H1 (cell line): ENCODE data around the gene PPP1R14B. TPM values are rescaled to one million over a fixed set of nuclear protein-coding genes. Genes with fewer than 3 reads are reported as not detected.

Experiments
- CTCF ChIA-PET: fragments of 300-600 bp; sonication (Branson Sonifier 250); formaldehyde crosslinking; loops from one replicate; lab custom pipeline; 2021; ENCODE audit not compliant: partially characterized antibody; lab: Charles Lee
- POLR2A ChIA-PET: fragments of 300-600 bp; sonication (Branson Sonifier 250); formaldehyde crosslinking; loops from one replicate; lab custom pipeline; 2021; ENCODE audit warnings: inconsistent platforms; ENCODE audit not compliant: partially characterized antibody; lab: Charles Lee
- DNase-seq, 2 experiments: peaks; one replicate each; pipeline versions ENCODE4 v3.0.0 to v3.0.0-alpha.2; 2010 to 2022; ENCODE audit warnings: low spot score in 2 of 2, low read depth in 1 of 2, mixed read lengths in 1 of 2
- FAIRE-seq: peaks from 2 replicates; lab custom pipeline; 2011; peaks lifted over from hg19 to GRCh38; lab: Jason Lieb, UNC
- H2AFZ ChIP-seq: 2 replicates; pipeline ENCODE4 v1.8.1; 2012; ENCODE audit warnings: low read length, inconsistent platforms
- H2AK5ac ChIP-seq: 2 replicates; pipeline ENCODE4 v1.6.1; 2013; ENCODE audit warnings: low read depth, low read length
- H2BK120ac ChIP-seq: replicated peaks from 2 replicates; pipeline ENCODE3; 2013; ENCODE audit warnings: low read depth, low read length, inconsistent platforms
- H2BK12ac ChIP-seq: 2 replicates; pipeline ENCODE4 v1.6.1; 2013; ENCODE audit warnings: low read depth, low read length
- H2BK15ac ChIP-seq: 2 replicates; pipeline ENCODE4 v1.6.1; 2013; ENCODE audit warnings: low read length
- H2BK20ac ChIP-seq: 2 replicates; pipeline ENCODE4 v1.6.1; 2013; ENCODE audit warnings: low read length
- H2BK5ac ChIP-seq: 2 replicates; pipeline ENCODE4 v1.6.1; 2013; ENCODE audit warnings: low read depth, low read length
- H3K14ac ChIP-seq: 2 replicates; pipeline ENCODE4 v1.6.1; 2013; ENCODE audit warnings: inconsistent platforms; ENCODE audit not compliant: insufficient read length
- H3K18ac ChIP-seq: 2 replicates; pipeline ENCODE4 v1.6.1; 2013; ENCODE audit warnings: low read length; ENCODE audit errors: extremely low read depth
- H3K23ac ChIP-seq: 2 replicates; pipeline ENCODE4 v1.6.1; 2013; ENCODE audit warnings: inconsistent platforms; ENCODE audit not compliant: insufficient read length
- H3K23me2 ChIP-seq: 2 replicates; pipeline ENCODE4 v1.6.1; 2013; ENCODE audit warnings: low read depth, low read length
- H3K27ac ChIP-seq: 2 replicates; pipeline ENCODE4 v1.6.1; 2011; ENCODE audit warnings: low read depth, low read length, inconsistent platforms
- H3K27me3 ChIP-seq, 4 experiments: replicated peaks in 1 of 4; 1 replicate in 1 of 4; 2 replicates in 3 of 4; pipeline versions ENCODE4 v1.6.1 to v1.8.1; 2011 to 2013; ENCODE audit warnings: low read length in 3 of 4, mild to moderate bottlenecking in 3 of 4, inconsistent platforms in 2 of 4, mixed read lengths in 2 of 4, moderate library complexity in 1 of 4; ENCODE audit not compliant: control insufficient read depth in 3 of 4, insufficient read depth in 3 of 4; ENCODE audit errors: extremely low read depth in 1 of 4
- H3K36me3 ChIP-seq, 4 experiments: 2 replicates each; pipeline versions ENCODE4 v1.6.1 to v1.8.1; 2011 to 2013; ENCODE audit warnings: mild to moderate bottlenecking in 4 of 4, low read length in 3 of 4, moderate library complexity in 2 of 4, control low read depth in 1 of 4, inconsistent platforms in 1 of 4; ENCODE audit not compliant: insufficient read depth in 4 of 4, control insufficient read depth in 2 of 4
- H3K4ac ChIP-seq: replicated peaks from 2 replicates; pipeline ENCODE3; 2013; ENCODE audit warnings: low read length, low read depth, mixed read lengths, inconsistent platforms; ENCODE audit not compliant: insufficient read length
- H3K4me1 ChIP-seq, 4 experiments: replicated peaks in 1 of 4; 1 replicate in 1 of 4; 2 replicates in 3 of 4; pipeline versions ENCODE4 v1.6.1 to v1.8.1; 2011 to 2013; ENCODE audit warnings: low read length in 3 of 4, inconsistent platforms in 2 of 4, mixed read lengths in 1 of 4; ENCODE audit not compliant: insufficient read depth in 4 of 4, control insufficient read depth in 3 of 4
- H3K4me2 ChIP-seq, 2 experiments: 2 replicates each; pipeline versions ENCODE4 v1.6.1 to v1.8.1; 2011 to 2013; ENCODE audit warnings: low read depth in 2 of 2, low read length in 2 of 2, control low read depth in 1 of 2, inconsistent platforms in 1 of 2, mild to moderate bottlenecking in 1 of 2; ENCODE audit not compliant: insufficient read depth in 1 of 2
- H3K4me3 ChIP-seq, 4 experiments: fragments of 200-600, 300-600 bp in 1 of 4; sonication (generic), shearing (Covaris generic), sonication (Bioruptor Twin) in 1 of 4; 2 replicates each; pipeline versions ENCODE4 v1.5.1 to v1.8.1; 2011 to 2016; ENCODE audit warnings: low read length in 4 of 4, low read depth in 3 of 4, control low read depth in 2 of 4, inconsistent platforms in 2 of 4, mild to moderate bottlenecking in 2 of 4, mixed read lengths in 1 of 4, moderate library complexity in 1 of 4; ENCODE audit not compliant: insufficient read depth in 2 of 4; ENCODE audit errors: extremely low read depth in 1 of 4
- H3K56ac ChIP-seq: replicated peaks from 2 replicates; pipeline ENCODE3; 2013; ENCODE audit warnings: low read depth, mild to moderate bottlenecking, mixed read lengths, low read length, inconsistent platforms; ENCODE audit not compliant: insufficient read length
- H3K79me1 ChIP-seq: 2 replicates; pipeline ENCODE4 v1.6.1; 2013; ENCODE audit warnings: low read depth, low read length, control low read depth
- H3K79me2 ChIP-seq, 2 experiments: 2 replicates each; pipeline versions ENCODE4 v1.6.1 to v1.8.1; 2012 to 2013; ENCODE audit warnings: low read length in 2 of 2, mild to moderate bottlenecking in 2 of 2, inconsistent platforms in 1 of 2; ENCODE audit not compliant: insufficient read depth in 2 of 2, control insufficient read depth in 1 of 2
- H3K9ac ChIP-seq, 4 experiments: replicated peaks in 1 of 4; 1 replicate in 1 of 4; 2 replicates in 3 of 4; pipeline versions ENCODE4 v1.6.1 to v1.8.1; 2011 to 2013; ENCODE audit warnings: low read depth in 3 of 4, low read length in 3 of 4, control low read depth in 2 of 4, mild to moderate bottlenecking in 2 of 4, moderate library complexity in 2 of 4, inconsistent platforms in 1 of 4; ENCODE audit errors: extremely low read depth in 1 of 4
- H3K9me3 ChIP-seq, 2 experiments: 2 replicates each; pipeline versions ENCODE4 v1.6.1 to v1.8.1; 2012 to 2013; ENCODE audit warnings: mild to moderate bottlenecking in 2 of 2, moderate library complexity in 2 of 2, control low read depth in 1 of 2, inconsistent platforms in 1 of 2, low read depth in 1 of 2, low read length in 1 of 2, mixed read lengths in 1 of 2; ENCODE audit not compliant: insufficient read depth in 2 of 2
- H4K20me1 ChIP-seq, 2 experiments: replicated peaks in 1 of 2; 2 replicates each; pipeline versions ENCODE3 to v1.8.1; 2011 to 2013; ENCODE audit warnings: inconsistent platforms in 2 of 2, low read length in 2 of 2, mild to moderate bottlenecking in 1 of 2; ENCODE audit not compliant: insufficient read depth in 2 of 2, control insufficient read depth in 1 of 2
- H4K5ac ChIP-seq: 2 replicates; pipeline ENCODE4 v1.6.1; 2013; ENCODE audit warnings: low read length, low read depth, mixed read lengths, inconsistent platforms; ENCODE audit not compliant: insufficient read length
- H4K8ac ChIP-seq: 2 replicates; pipeline ENCODE4 v1.8.0; 2013; ENCODE audit warnings: mild to moderate bottlenecking, moderate library complexity, low read length, inconsistent platforms; ENCODE audit not compliant: insufficient read depth; ENCODE audit errors: extremely low read depth
- H4K91ac ChIP-seq: replicated peaks from 2 replicates; pipeline ENCODE3; 2013; ENCODE audit warnings: low read length, mixed read lengths, inconsistent platforms; ENCODE audit not compliant: insufficient read length
- ATF3 ChIP-seq: IDR thresholded peaks from 2 replicates; pipeline ENCODE4 v1.6.1; 2011; ENCODE audit warnings: low read depth, mild to moderate bottlenecking, low read length; ENCODE audit not compliant: insufficient read depth
- BRCA1 ChIP-seq: IDR thresholded peaks from 2 replicates; pipeline ENCODE4 v1.6.1; 2012; ENCODE audit warnings: low read depth, low read length, improper control_type of control experiment
- CBX8 ChIP-seq: fragments of 300-800, 300-1000 bp; sonication (generic); IDR thresholded peaks from 2 replicates; pipeline ENCODE4 v1.7.1; 2016; ENCODE audit warnings: low read depth, low read length, borderline replicate concordance
- EP300 ChIP-seq, 2 experiments: IDR thresholded peaks; 1 replicate in 1 of 2; 2 replicates in 1 of 2; pipeline ENCODE4 v1.6.1; 2011 to 2012; ENCODE audit warnings: low read depth in 2 of 2, low read length in 2 of 2, mild to moderate bottlenecking in 2 of 2, borderline replicate concordance in 1 of 2, inconsistent platforms in 1 of 2, moderate library complexity in 1 of 2
- FOSL1 ChIP-seq: IDR thresholded peaks from 2 replicates; pipeline ENCODE4 v1.6.1; 2011; ENCODE audit warnings: mild to moderate bottlenecking, low read depth, low read length, moderate library complexity; ENCODE audit not compliant: insufficient read depth
- HDAC6 ChIP-seq: IDR thresholded peaks from one replicate; pipeline ENCODE4 v1.7.1; 2012; ENCODE audit warnings: low read depth, mild to moderate bottlenecking, inconsistent platforms, low read length, moderate library complexity
- NANOG ChIP-seq: IDR thresholded peaks from 2 replicates; pipeline ENCODE4 v1.6.1; 2011; ENCODE audit warnings: low read length, low read depth, mild to moderate bottlenecking, inconsistent platforms; ENCODE audit not compliant: insufficient read depth, poor library complexity, severe bottlenecking
- RXRA ChIP-seq: IDR thresholded peaks from 2 replicates; pipeline ENCODE4 v1.6.1; 2011; ENCODE audit warnings: low read depth, mild to moderate bottlenecking, low read length, moderate library complexity; ENCODE audit not compliant: insufficient read depth
- SAP30 ChIP-seq: fragments of 300-600 bp; sonication (generic); IDR thresholded peaks from 2 replicates; pipeline ENCODE4 v1.7.1; 2012; ENCODE audit warnings: low read length, moderate library complexity, mild to moderate bottlenecking, inconsistent platforms; ENCODE audit not compliant: insufficient read depth, insufficient replicate concordance
- SIX5 ChIP-seq: IDR thresholded peaks from 2 replicates; pipeline ENCODE4 v1.6.1; 2011; ENCODE audit warnings: mild to moderate bottlenecking, low read depth, low read length
- WGBS, 2 experiments: shearing (Covaris generic) in 1 of 2; methylation state at CpG; one replicate each; pipeline versions ENCODE4 v1.1.6 to v1.1.7; 2013 to 2015; ENCODE audit warnings: low lambda C conversion rate in 2 of 2, mixed read lengths in 2 of 2, inconsistent platforms in 1 of 2, low coverage in 1 of 2, missing lambda C conversion rate in 1 of 2; ENCODE audit not compliant: insufficient replicate concordance in 2 of 2, insufficient coverage in 1 of 2, insufficient read length in 1 of 2; ENCODE audit errors: extremely low coverage in 1 of 2, missing lambda C conversion rate in 1 of 2; 5-methylcytosine and 5-hydroxymethylcytosine counted together
- polyA plus RNA-seq, 7 experiments: library from polyadenylated mRNA; depleted of rRNA in 3 of 7; stranded (reverse) in 5 of 7; unstranded in 2 of 7; fragments of >200 nt in 5 of 7; fragments of 200-250 nt in 2 of 7; gene quantifications; 1 replicate in 5 of 7; 2 replicates in 1 of 7; 4 replicates in 1 of 7; pipeline versions ENCODE4 v1.2.1 to v1.2.3, GENCODE V29; 2011 to 2013; ENCODE audit warnings: missing spikeins in 2 of 7, mixed read lengths in 2 of 7
- total RNA-seq: library from RNA; stranded (reverse); fragmentation: NEBNext Ultra II Directional; extraction: Animal tissue kit (Norgen Biotek cat#: 25700); gene quantifications from 2 replicates; pipeline ENCODE4 v1.2.1, GENCODE V29; 2021

Gene PPP1R14B
- total and polyA plus RNA-seq, 2 of the 8 experiments (the other 6 are each of a cell fraction or from before 2014, with no cell fraction given), result 265 to 419 TPM

- Histone ChIP-seq H4K8ac (no peak overlapping the region), H3K79me2 (no peaks in the 10 kb centered on the region), H4K5ac (no peak overlapping the region), H2AK5ac (no peak overlapping the region), H2BK120ac (no peak overlapping the region), H3K4me2 (no peak overlapping the region; a peak in 1 of 4 replicates), H3K9me3 (no peaks in the 10 kb centered on the region), H2BK5ac (0 out of 2 replicates have a peak overlapping the region, but pooled peaks have one; percentile 60), H4K20me1 (peaks cover 0 to 3% of the 10 kb centered on the region in 2 experiments), H3K9ac (no peak overlapping the region), H2BK12ac (no peak overlapping the region), H3K23ac (no peak overlapping the region), H3K4me1 (peaks cover 0 to 8% (median 4%) of the 10 kb centered on the region in 4 experiments; a peak in 4 of 7 replicates), H3K27ac (no peak overlapping the region), H3K27me3 (peaks cover 0 to 7% (median 0%) of the 10 kb centered on the region in 4 experiments; a peak in 3 of 7 replicates), H3K14ac (no peak overlapping the region), H3K4me3 (no peak overlapping the region), H2BK20ac (no peak overlapping the region), H3K23me2 (peaks cover 10% of the 10 kb centered on the region; the same call in 1 of the 2 replicates), H2AFZ (no peak overlapping the region), H3K4ac (no peak overlapping the region), H2BK15ac (no peak overlapping the region), H3K36me3 (no peaks in the 10 kb centered on the region; a peak in 1 of 8 replicates), H3K79me1 (no peaks in the 10 kb centered on the region; the same call in 1 of the 2 replicates), H3K18ac (no peak overlapping the region), H4K91ac (peak overlapping the region; percentile 60), H3K56ac (no peak overlapping the region)
- no peak for TF ChIP-seq HDAC6
- no peak for TF ChIP-seq EP300 (IDR thresholded peaks at IDR 0.05; ENCODE audit: borderline replicate concordance in 1 of 2, low read depth in 2 of 2, low read length in 2 of 2)
- TF ChIP-seq FOSL1, result no peak
- no peak for TF ChIP-seq RXRA
- no peak for TF ChIP-seq NANOG
- TF ChIP-seq ATF3, result no peak
- TF ChIP-seq BRCA1, result no peak
- TF ChIP-seq CBX8, result no peak
- TF ChIP-seq SIX5, result no peak
- no peak for TF ChIP-seq SAP30
- no peak for DNase-seq
- POLR2A ChIA-PET, result interaction anchor here (1.5 to 9.5 kb wide), 4 partner anchors 9 to 38 kb away, joined by 3 to 79 read pairs (median 28); partner anchors contain the start of genes ESRRA and PPP1R14B
- no peak for FAIRE-seq
- 93% methylated on average over 3 of the region's 3 CpGs; no CpG with 5 or more reads in 1 of the 2 experiments for WGBS, 2 experiments
- CTCF ChIA-PET, result interaction anchor here (0.6 to 11.4 kb wide), 8 partner anchors 13 to 69 kb away, joined by 3 to 134 read pairs (median 5); partner anchors contain the start of genes CATSPERZ, ESRRA, PRDX5 and TRMT112
These were observed 36.3 kb upstream of the PPP1R14B start for GRCh38 chr11:64283092-64283491.
